HG02840 (cell line): ENCODE results near the gene BDP1.
"Not testable (repeated sequence)": the region's sequence is repeated elsewhere in the genome, so short reads cannot be mapped to it uniquely, and the experiment has no call there.

Experiments
- ATAC-seq: cut with Tn5 transposase; IDR thresholded peaks from one replicate; pipeline ENCODE4 v1.9.1; 2021; ENCODE audit warnings: mild to moderate bottlenecking, moderate library complexity, moderate number of reproducible peaks; ENCODE audit not compliant: unreplicated experiment, low FRiP score

The BDP1 gene

GRCh38 chr5:71455427-71456361, at the start of gene BDP1:
BDP1 (plus strand) TSS chr5:71455651; CDS start chr5:71455878, 227 bp downstream.
- peak; percentile 95 for ATAC-seq

GRCh38 chr5:71410088-71410487, 45.4 kb upstream of the BDP1 start:
- ATAC-seq = not testable (repeated sequence)

- not testable (repeated sequence) for ATAC-seq
Observed at GRCh38 chr5:71415626-71416025, 39.8 kb upstream of the BDP1 start.

GRCh38 chr5:71418026-71418425, 37.4 kb upstream of the BDP1 start:
- not testable (repeated sequence) for ATAC-seq

- not testable (repeated sequence) for ATAC-seq
Observed at GRCh38 chr5:71421278-71421677, 34.2 kb upstream of the BDP1 start.

- not testable (repeated sequence) for ATAC-seq
Observed at GRCh38 chr5:71423896-71424295, 31.6 kb upstream of the BDP1 start.

- ATAC-seq = not testable (repeated sequence)
Observed at GRCh38 chr5:71426686-71427474, 28.6 kb upstream of the BDP1 start.

GRCh38 chr5:71432410-71432809, 23.0 kb upstream of the BDP1 start:
- ATAC-seq = not testable (repeated sequence)

GRCh38 chr5:71434825-71435224, 20.6 kb upstream of the BDP1 start:
- ATAC-seq = not testable (repeated sequence)

GRCh38 chr5:71441564-71441963, 13.9 kb upstream of the BDP1 start:
- not testable (repeated sequence) for ATAC-seq

GRCh38 chr5:71443891-71444290, 11.6 kb upstream of the BDP1 start:
- not testable (repeated sequence) for ATAC-seq

GRCh38 chr5:71445015-71445414, 10.4 kb upstream of the BDP1 start:
- not testable (repeated sequence) for ATAC-seq

GRCh38 chr5:71445523-71446152, 9.8 kb upstream of the BDP1 start:
- ATAC-seq = not testable (repeated sequence)

- not testable (repeated sequence) for ATAC-seq
Observed at GRCh38 chr5:71446540-71447216, 8.8 kb upstream of the BDP1 start.

- ATAC-seq = not testable (repeated sequence)
Observed at GRCh38 chr5:71447218-71447808, 8.1 kb upstream of the BDP1 start.

GRCh38 chr5:71452876-71453275, 2.6 kb upstream of the BDP1 start:
- no peak for ATAC-seq

GRCh38 chr5:71454913-71455312, 538 bp upstream of the BDP1 start:
- no peak for ATAC-seq

- ATAC-seq = no peak
Observed at GRCh38 chr5:71456362-71456743, 902 bp downstream of the BDP1 start.

GRCh38 chr5:71457106-71457505, 1.7 kb downstream of the BDP1 start:
- ATAC-seq = no peak

- ATAC-seq = no peak
Observed at GRCh38 chr5:71460693-71461092, 5.2 kb downstream of the BDP1 start.
